Measurements from ENCODE around the gene CD44. TPM values are rescaled to one million over a fixed set of nuclear protein-coding genes. Genes with fewer than 3 reads are reported as not detected.

The CD44 gene
- total and polyA plus RNA-seq, 11 donors = 3.9 to 210 (median 26.2) TPM

DNA sequence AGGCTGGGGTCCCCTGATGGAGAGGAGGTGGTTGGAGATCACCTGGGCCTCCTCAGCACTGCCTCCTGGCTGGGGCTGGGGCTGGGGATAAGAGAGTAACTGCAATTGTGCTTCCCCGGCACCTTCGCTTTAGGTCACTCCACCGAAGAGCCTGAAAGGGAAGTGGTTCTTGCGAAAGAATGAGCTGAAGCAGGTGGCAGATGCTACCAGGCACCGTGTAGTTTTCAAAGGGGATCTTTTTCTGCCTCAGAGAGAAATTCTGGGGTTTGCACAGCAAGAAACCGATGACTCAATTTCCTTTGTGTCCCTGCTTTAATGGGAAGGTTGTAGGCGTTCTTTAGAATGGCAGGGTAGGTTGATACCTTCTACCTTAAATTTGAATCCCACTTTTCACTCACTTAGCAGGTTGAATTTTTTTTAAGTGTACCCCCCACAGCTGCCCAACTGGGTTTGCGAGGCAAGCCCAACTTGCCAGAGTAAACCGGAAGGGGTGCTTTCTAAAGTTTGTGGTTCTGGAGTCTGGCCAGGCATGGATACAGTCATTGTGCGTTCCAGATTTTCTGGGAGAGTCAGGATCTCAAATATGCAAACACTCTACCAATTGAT lies 5.3 kb downstream of the CD44 start:
- WGBS, 4 donors = 69 to 83% (median 78%) methylated on average over 10 of the region's 10 CpGs
- H3K9me3 ChIP-seq = no peaks in the 10 kb centered on the region
- intact Hi-C loops (cut with DNase I) = no loop called here
- ATAC-seq = no peak
- DNase-seq = no peak
- H3K27me3 ChIP-seq = no peaks in the 10 kb centered on the region
- H3K4me3 ChIP-seq = peak overlapping the region in 2 of 12 donors; percentile 1 to 94
- TF ChIP-seq, protein P1, sequence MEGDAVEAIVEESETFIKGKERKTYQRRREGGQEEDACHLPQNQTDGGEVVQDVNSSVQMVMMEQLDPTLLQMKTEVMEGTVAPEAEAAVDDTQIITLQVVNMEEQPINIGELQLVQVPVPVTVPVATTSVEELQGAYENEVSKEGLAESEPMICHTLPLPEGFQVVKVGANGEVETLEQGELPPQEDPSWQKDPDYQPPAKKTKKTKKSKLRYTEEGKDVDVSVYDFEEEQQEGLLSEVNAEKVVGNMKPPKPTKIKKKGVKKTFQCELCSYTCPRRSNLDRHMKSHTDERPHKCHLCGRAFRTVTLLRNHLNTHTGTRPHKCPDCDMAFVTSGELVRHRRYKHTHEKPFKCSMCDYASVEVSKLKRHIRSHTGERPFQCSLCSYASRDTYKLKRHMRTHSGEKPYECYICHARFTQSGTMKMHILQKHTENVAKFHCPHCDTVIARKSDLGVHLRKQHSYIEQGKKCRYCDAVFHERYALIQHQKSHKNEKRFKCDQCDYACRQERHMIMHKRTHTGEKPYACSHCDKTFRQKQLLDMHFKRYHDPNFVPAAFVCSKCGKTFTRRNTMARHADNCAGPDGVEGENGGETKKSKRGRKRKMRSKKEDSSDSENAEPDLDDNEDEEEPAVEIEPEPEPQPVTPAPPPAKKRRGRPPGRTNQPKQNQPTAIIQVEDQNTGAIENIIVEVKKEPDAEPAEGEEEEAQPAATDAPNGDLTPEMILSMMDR (IDR thresholded peaks at IDR 0.05) = no peak
- no peak for TF ChIP-seq POLR2A (IDR thresholded peaks at IDR 0.05)
- peak overlapping the region in 1 of 12 donors; percentile 97 for H3K27ac ChIP-seq
- peaks cover 0 to 41% (median 0%) of the 10 kb centered on the region in 9 donors for H3K36me3 ChIP-seq
- peaks cover 0 to 98% (median 18%) of the 10 kb centered on the region in 12 donors for H3K4me1 ChIP-seq

DNA sequence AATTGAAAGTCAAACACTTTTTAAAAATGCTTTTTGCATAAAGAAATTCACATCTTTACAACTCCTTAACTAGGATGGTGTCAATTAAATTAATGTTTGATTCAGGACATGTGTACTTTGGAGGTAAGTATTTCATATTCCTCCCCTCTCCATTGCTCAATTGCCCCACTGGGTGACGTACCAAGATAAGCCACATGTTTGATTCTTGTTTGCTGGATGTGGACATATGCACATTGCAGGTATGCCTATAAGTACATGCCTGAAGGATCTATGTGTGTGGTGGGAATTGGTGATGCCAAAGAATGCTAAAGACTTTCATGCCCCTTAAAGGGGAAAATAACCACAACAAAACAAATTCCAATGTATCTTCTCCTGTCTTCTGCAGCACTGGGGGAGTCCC lies 5.8 kb downstream of the CD44 start:
- DNase-seq (no peak), ATAC-seq (no peak)
- H3K4me1 ChIP-seq = peaks cover 0 to 98% (median 15%) of the 10 kb centered on the region in 12 donors
- intact Hi-C loops (cut with DNase I) = no loop called here
- H3K4me3 ChIP-seq = peak overlapping the region in 1 of 12 donors; percentile 94
- WGBS, 4 donors = 81 to 100% (median 92%) methylated on average over 1 of the region's 1 CpG
- H3K36me3 ChIP-seq = peaks cover 0 to 44% (median 0%) of the 10 kb centered on the region in 9 donors
- H3K9me3 ChIP-seq = peaks cover 0 to under 1% (median 0%) of the 10 kb centered on the region in 12 donors
- H3K27ac ChIP-seq = peak overlapping the region in 1 of 12 donors; percentile 97
- no peaks in the 10 kb centered on the region for H3K27me3 ChIP-seq
- TF ChIP-seq POLR2A (IDR thresholded peaks at IDR 0.05) = no peak

DNA sequence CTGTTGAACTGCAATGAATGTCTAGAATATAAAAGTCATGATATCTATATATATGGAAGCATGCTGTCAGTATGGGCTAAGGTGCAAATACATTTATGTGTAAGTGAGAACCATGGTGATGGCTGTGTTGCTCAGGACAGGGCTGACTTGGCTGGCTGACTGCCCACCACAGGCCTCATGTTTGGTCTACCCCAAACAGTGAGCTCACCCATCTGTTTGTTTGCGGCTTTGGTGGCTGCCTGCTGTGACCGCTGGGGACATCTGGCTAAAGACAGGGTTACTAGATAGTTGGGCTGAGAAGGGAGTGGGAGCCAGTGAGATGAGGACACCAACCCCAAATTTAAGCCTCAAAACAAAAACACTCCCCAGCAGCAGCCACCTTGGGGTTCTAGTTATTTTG lies 6.3 kb downstream of the CD44 start:
- peak overlapping the region in 1 of 12 donors; percentile 94 for H3K4me3 ChIP-seq
- DNase-seq (no peak), ATAC-seq (no peak)
- H3K27ac ChIP-seq = peak overlapping the region in 1 of 12 donors; percentile 97
- WGBS, 4 donors = 89 to 99% (median 94%) methylated on average over 2 of the region's 2 CpGs
- TF ChIP-seq POLR2A (IDR thresholded peaks at IDR 0.05) = no peak
- TF ChIP-seq, protein P1 (IDR thresholded peaks at IDR 0.05) = no peak
- H3K36me3 ChIP-seq = peaks cover 0 to 44% (median 0%) of the 10 kb centered on the region in 9 donors
- H3K27me3 ChIP-seq = no peaks in the 10 kb centered on the region
- H3K9me3 ChIP-seq = peaks cover 0 to 4% (median 0%) of the 10 kb centered on the region in 12 donors
- H3K4me1 ChIP-seq = peaks cover 0 to 98% (median 12%) of the 10 kb centered on the region in 12 donors
- intact Hi-C loops (cut with DNase I) = no loop called here

DNA sequence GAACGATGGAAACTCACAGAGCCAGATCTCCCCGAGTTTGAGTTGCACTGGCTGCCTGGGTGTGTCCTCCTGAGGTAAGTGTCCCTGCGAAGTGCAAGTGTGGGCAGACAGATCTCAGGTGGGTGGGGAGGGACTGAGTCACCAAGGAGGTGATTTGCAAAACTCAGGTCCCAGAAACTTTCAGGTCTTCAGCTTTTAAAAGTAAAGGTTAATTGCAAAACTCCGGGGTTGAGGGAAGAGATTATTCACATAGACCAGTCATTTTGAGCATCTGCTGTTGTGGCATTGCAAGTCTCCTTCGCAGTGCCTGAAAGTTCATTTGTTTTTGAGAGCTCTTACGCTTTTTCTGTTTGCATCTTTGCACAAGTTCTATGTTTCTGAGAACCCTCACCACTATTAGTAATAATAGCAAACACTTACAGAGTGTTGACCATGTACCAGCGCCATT lies 7.1 kb downstream of the CD44 start:
- 91 to 94% (median 92%) methylated on average over 7 of the region's 7 CpGs for WGBS, 4 donors
- DNase-seq = no peak
- H3K27ac ChIP-seq = peak overlapping the region in 1 of 12 donors; percentile 97
- H3K4me1 ChIP-seq = peaks cover 0 to 99% (median 8%) of the 10 kb centered on the region in 12 donors
- H3K27me3 ChIP-seq = no peaks in the 10 kb centered on the region
- no peak for TF ChIP-seq POLR2A (IDR thresholded peaks at IDR 0.05)
- TF ChIP-seq, protein P1 (IDR thresholded peaks at IDR 0.05) = no peak
- intact Hi-C loops (cut with DNase I) = no loop called here
- H3K36me3 ChIP-seq = peaks cover 0 to 44% (median 0%) of the 10 kb centered on the region in 9 donors
- ATAC-seq = no peak
- H3K4me3 ChIP-seq = no peak overlapping the region
- peaks cover 0 to 4% (median 0%) of the 10 kb centered on the region in 12 donors for H3K9me3 ChIP-seq

Measured in heart left ventricle (tissue), 16 donors.